ENCODE results near the gene BTD. TPM values are rescaled to one million over a fixed set of nuclear protein-coding genes. Genes with fewer than 3 reads are reported as not detected.

Gene BTD
- total RNA-seq, 1 experiment from 2014 or later, result 15.6 TPM

- no peaks in the 10 kb centered on the region for H3K27me3 ChIP-seq (ENCODE audit: insufficient read depth, low read depth)
- POLR2A ChIA-PET (ENCODE audit: unreplicated experiment), result no interaction called here
- no peak for DNase-seq
- H3K79me2 ChIP-seq (ENCODE audit: low read depth), result no peaks in the 10 kb centered on the region
- no peaks in the 10 kb centered on the region for H3K4me1 ChIP-seq (replicated peaks; ENCODE audit: insufficient read depth)
- no peaks in the 10 kb centered on the region for H3K9me2 ChIP-seq (ENCODE audit: insufficient read depth)
- H3K36me3 ChIP-seq (ENCODE audit: low read depth), result no peaks in the 10 kb centered on the region
- 0 out of 2 replicates have a peak, but pooled peaks cover 16% of the 10 kb centered on the region for H3F3A ChIP-seq (ENCODE audit: insufficient read depth, low read depth)
- intact Hi-C loops (cut with micrococcal nuclease; ENCODE audit: unreplicated experiment), result no loop called here
- H3K27ac ChIP-seq, result no peak overlapping the region
- H3K4me2 ChIP-seq, result no peak overlapping the region
- H3K4me3 ChIP-seq, result no peak overlapping the region
- no peaks in the 10 kb centered on the region for H4K20me1 ChIP-seq (ENCODE audit: insufficient read depth)
- no peak overlapping the region for H2AFZ ChIP-seq
- BruUV-seq (replicated peaks), result no TSS peak
- CTCF ChIA-PET, result no interaction called here
- TF ChIP-seq EZH2 (IDR thresholded peaks at IDR 0.05; ENCODE audit: low read depth) (no peak), CTCF (conservative IDR thresholded peaks at IDR 0.05) (no peak)
- H3K9me3 ChIP-seq (ENCODE audit: insufficient read depth, low read depth), result peaks cover 34% of the 10 kb centered on the region
Observed at GRCh38 chr3:15660055-15660935, 58.8 kb downstream of the BTD start.

GRCh38 chr3:15664144-15664543 is 62.6 kb downstream of the BTD start:
- Histone ChIP-seq H3K9me3 (ENCODE audit: insufficient read depth, low read depth) (peaks cover 19% of the 10 kb centered on the region), H3K4me2 (no peak overlapping the region), H3K4me3 (no peak overlapping the region), H3K79me2 (ENCODE audit: low read depth) (no peaks in the 10 kb centered on the region), H3K27me3 (ENCODE audit: insufficient read depth, low read depth) (no peaks in the 10 kb centered on the region), H4K20me1 (ENCODE audit: insufficient read depth) (no peaks in the 10 kb centered on the region), H3K27ac (no peak overlapping the region), H3K4me1 (replicated peaks; ENCODE audit: insufficient read depth) (no peaks in the 10 kb centered on the region), H3K36me3 (ENCODE audit: low read depth) (0 out of 2 replicates have a peak, but pooled peaks cover 16% of the 10 kb centered on the region), H3K9me2 (ENCODE audit: insufficient read depth) (no peaks in the 10 kb centered on the region), H2AFZ (no peak overlapping the region), H3F3A (ENCODE audit: insufficient read depth, low read depth) (0 out of 2 replicates have a peak, but pooled peaks cover 16% of the 10 kb centered on the region)
- no TSS peak for BruUV-seq (replicated peaks)
- POLR2A ChIA-PET (ENCODE audit: unreplicated experiment), result no interaction called here
- TF ChIP-seq EZH2 (IDR thresholded peaks at IDR 0.05; ENCODE audit: low read depth) (no peak), CTCF (conservative IDR thresholded peaks at IDR 0.05) (no peak)
- no peak for DNase-seq
- intact Hi-C loops (cut with micrococcal nuclease; ENCODE audit: unreplicated experiment), result no loop called here
- CTCF ChIA-PET, result no interaction called here

GRCh38 chr3:15665510-15666150 is 64.1 kb downstream of the BTD start:
- BruUV-seq (replicated peaks), result no TSS peak
- Histone ChIP-seq H3K4me1 (replicated peaks; ENCODE audit: insufficient read depth) (no peaks in the 10 kb centered on the region), H3K27ac (no peak overlapping the region), H3F3A (ENCODE audit: insufficient read depth, low read depth) (0 out of 2 replicates have a peak, but pooled peaks cover 16% of the 10 kb centered on the region), H3K4me3 (no peak overlapping the region), H3K9me3 (ENCODE audit: insufficient read depth, low read depth) (peaks cover 19% of the 10 kb centered on the region), H3K27me3 (ENCODE audit: insufficient read depth, low read depth) (no peaks in the 10 kb centered on the region), H3K36me3 (ENCODE audit: low read depth) (peaks cover 30% of the 10 kb centered on the region), H4K20me1 (ENCODE audit: insufficient read depth) (no peaks in the 10 kb centered on the region), H3K79me2 (ENCODE audit: low read depth) (no peaks in the 10 kb centered on the region), H3K9me2 (ENCODE audit: insufficient read depth) (no peaks in the 10 kb centered on the region), H3K4me2 (no peak overlapping the region), H2AFZ (no peak overlapping the region)
- POLR2A ChIA-PET (ENCODE audit: unreplicated experiment), result no interaction called here
- intact Hi-C loops (cut with micrococcal nuclease; ENCODE audit: unreplicated experiment), result loop anchor here (5.0 kb wide), 1 partner anchor 33 kb away; no protein-coding TSS in a partner anchor
- CTCF ChIA-PET, result no interaction called here
- TF ChIP-seq EZH2 (IDR thresholded peaks at IDR 0.05; ENCODE audit: low read depth) (no peak), CTCF (conservative IDR thresholded peaks at IDR 0.05) (no peak)
- no peak for DNase-seq
